H9 (cell line): Measurements from ENCODE around the gene CDH13. TPM values are rescaled to one million over a fixed set of nuclear protein-coding genes. Genes with fewer than 3 reads are reported as not detected.

Experiments used
- DNase-seq: peaks from one replicate; pipeline ENCODE4 v3.0.0-alpha.2; 2017
- H2AFZ ChIP-seq: one replicate; pipeline ENCODE4 v1.6.1; 2013; ENCODE audit warnings: mild to moderate bottlenecking, low read length, control low read depth, moderate library complexity
- H2AK5ac ChIP-seq: 2 replicates; pipeline ENCODE4 v1.6.1; 2013; ENCODE audit warnings: low read length, control low read depth, mixed read lengths; ENCODE audit not compliant: insufficient read length
- H2BK120ac ChIP-seq: one replicate; pipeline ENCODE4 v1.6.1; 2013; ENCODE audit warnings: low read depth, mild to moderate bottlenecking, low read length, control low read depth, inconsistent platforms; ENCODE audit not compliant: poor library complexity, severe bottlenecking
- H2BK12ac ChIP-seq: 2 replicates; pipeline ENCODE4 v1.6.1; 2013; ENCODE audit warnings: low read length, control low read depth, mixed read lengths, low read depth; ENCODE audit not compliant: insufficient read length
- H2BK15ac ChIP-seq: 2 replicates; pipeline ENCODE4 v1.6.1; 2013; ENCODE audit warnings: low read depth, low read length, control low read depth
- H2BK20ac ChIP-seq: one replicate; pipeline ENCODE4 v1.6.1; 2013; ENCODE audit warnings: low read depth, mild to moderate bottlenecking, low read length, control low read depth, inconsistent platforms; ENCODE audit not compliant: poor library complexity, severe bottlenecking
- H2BK5ac ChIP-seq: 2 replicates; pipeline ENCODE4 v1.6.1; 2013; ENCODE audit warnings: low read length, control low read depth, mixed read lengths; ENCODE audit not compliant: insufficient read length
- H3K14ac ChIP-seq: 2 replicates; pipeline ENCODE4 v1.6.1; 2013; ENCODE audit warnings: low read length, control low read depth; ENCODE audit not compliant: insufficient read depth
- H3K18ac ChIP-seq: 2 replicates; pipeline ENCODE4 v1.6.1; 2013; ENCODE audit warnings: low read depth, mild to moderate bottlenecking, mixed read lengths, low read length, control low read depth; ENCODE audit not compliant: insufficient read length
- H3K23ac ChIP-seq: 2 replicates; pipeline ENCODE4 v1.6.1; 2013; ENCODE audit warnings: low read length, control low read depth, mixed read lengths, low read depth; ENCODE audit not compliant: insufficient read length
- H3K23me2 ChIP-seq: 2 replicates; pipeline ENCODE4 v1.6.1; 2013; ENCODE audit warnings: low read depth, mild to moderate bottlenecking, mixed read lengths, low read length, control low read depth; ENCODE audit not compliant: insufficient read length, poor library complexity, severe bottlenecking
- H3K27ac ChIP-seq: 2 replicates; pipeline ENCODE4 v1.5.1; 2013; ENCODE audit warnings: low read length, control low read depth, mixed read lengths, low read depth; ENCODE audit not compliant: insufficient read length
- H3K27me3 ChIP-seq: 2 replicates; pipeline ENCODE4 v1.6.1; 2013; ENCODE audit warnings: low read length, control low read depth, inconsistent platforms; ENCODE audit not compliant: insufficient read depth
- H3K4ac ChIP-seq: 2 replicates; pipeline ENCODE4 v1.6.1; 2013; ENCODE audit warnings: low read depth, mild to moderate bottlenecking, control low read depth, inconsistent platforms, low read length, moderate library complexity
- H3K4me1 ChIP-seq: 2 replicates; pipeline ENCODE4 v1.6.1; 2013; ENCODE audit warnings: low read length, control low read depth, inconsistent platforms; ENCODE audit not compliant: insufficient read depth
- H3K4me2 ChIP-seq: 2 replicates; pipeline ENCODE4 v1.6.1; 2013; ENCODE audit warnings: low read length, control low read depth, mixed read lengths; ENCODE audit not compliant: insufficient read length, insufficient read depth
- H3K56ac ChIP-seq: 2 replicates; pipeline ENCODE4 v1.6.1; 2013; ENCODE audit warnings: low read depth, mild to moderate bottlenecking, mixed read lengths, low read length, control low read depth; ENCODE audit not compliant: insufficient read length
- H3K79me1 ChIP-seq: 2 replicates; pipeline ENCODE4 v1.6.1; 2013; ENCODE audit warnings: low read depth, mild to moderate bottlenecking, moderate library complexity, low read length, control low read depth, inconsistent platforms; ENCODE audit not compliant: insufficient read depth, poor library complexity, severe bottlenecking
- H3K79me2 ChIP-seq: 2 replicates; pipeline ENCODE4 v1.6.1; 2013; ENCODE audit warnings: low read length, control low read depth, inconsistent platforms; ENCODE audit not compliant: insufficient read depth
- H3K9ac ChIP-seq: 2 replicates; pipeline ENCODE4 v1.6.1; 2013; ENCODE audit warnings: low read length, control low read depth, mixed read lengths; ENCODE audit not compliant: insufficient read length; ENCODE audit errors: extremely low read depth
- H3K9me3 ChIP-seq: one replicate; pipeline ENCODE4 v1.6.1; 2013; ENCODE audit warnings: low read depth, low read length, inconsistent platforms; ENCODE audit not compliant: control insufficient read depth
- H3T11ph ChIP-seq: one replicate; pipeline ENCODE4 v1.6.1; 2013; ENCODE audit warnings: mild to moderate bottlenecking, low read length, control low read depth, inconsistent platforms
- H4K20me1 ChIP-seq: one replicate; pipeline ENCODE4 v1.6.1; 2013; ENCODE audit not compliant: control insufficient read depth, insufficient read length, insufficient read depth
- H4K5ac ChIP-seq: 2 replicates; pipeline ENCODE4 v1.6.1; 2013; ENCODE audit warnings: low read depth, mild to moderate bottlenecking, mixed read lengths, low read length, control low read depth; ENCODE audit not compliant: insufficient read length
- H4K8ac ChIP-seq: replicated peaks from 2 replicates; pipeline ENCODE4 v1.6.1; 2013; ENCODE audit warnings: low read length, control low read depth, mixed read lengths, low read depth; ENCODE audit not compliant: insufficient read length
- H4K91ac ChIP-seq: 2 replicates; pipeline ENCODE4 v1.6.1; 2013; ENCODE audit warnings: low read depth, mild to moderate bottlenecking, moderate library complexity, mixed read lengths, low read length, control low read depth; ENCODE audit not compliant: insufficient read length
- H3K27ac Mint-ChIP-seq, 3 experiments: 2 replicates in 2 of 3; 3 replicates in 1 of 3; pipeline ENCODE4 v1.8.0; 2020 to 2021; ENCODE audit warnings: mixed read lengths in 3 of 3, mild to moderate bottlenecking in 1 of 3, moderate library complexity in 1 of 3
- H3K27me3 Mint-ChIP-seq: 2 replicates; pipeline ENCODE4 v1.8.0; 2021; ENCODE audit warnings: low read depth, mild to moderate bottlenecking, moderate library complexity, mixed read lengths
- H3K36me3 Mint-ChIP-seq, 3 experiments: 2 replicates in 2 of 3; 3 replicates in 1 of 3; pipeline ENCODE4 v1.8.0; 2020 to 2021; ENCODE audit warnings: low read depth in 3 of 3, mixed read lengths in 3 of 3; ENCODE audit not compliant: insufficient read depth in 1 of 3
- H3K4me1 Mint-ChIP-seq, 2 experiments: 2 replicates each; pipeline ENCODE4 v1.8.0; 2020; ENCODE audit warnings: mixed read lengths in 2 of 2
- H3K4me3 Mint-ChIP-seq, 2 experiments: 2 replicates in 1 of 2; 3 replicates in 1 of 2; pipeline ENCODE4 v1.8.0; 2020 to 2021; ENCODE audit warnings: mild to moderate bottlenecking in 2 of 2, mixed read lengths in 2 of 2, moderate library complexity in 1 of 2
- H3K9me3 Mint-ChIP-seq, 2 experiments: 2 replicates in 1 of 2; 3 replicates in 1 of 2; pipeline ENCODE4 v1.8.0; 2020; ENCODE audit warnings: mild to moderate bottlenecking in 2 of 2, mixed read lengths in 2 of 2, moderate library complexity in 1 of 2
- CTCF ChIP-seq: fragments of 200-600 bp; sonication (generic); conservative IDR thresholded peaks from 3 replicates; pipeline ENCODE4 v1.8.0; 2021; ENCODE audit warnings: antibody characterized with exemption, mild to moderate bottlenecking
- WGBS: extraction: QIAGEN DNeasy Blood & Tissue Kit; methylation state at CpG from one replicate; pipeline ENCODE4 v1.1.7; 2013; ENCODE audit warnings: missing lambda C conversion rate, low lambda C conversion rate, mixed read lengths; ENCODE audit not compliant: insufficient read length; ENCODE audit errors: extremely low coverage; 5-methylcytosine and 5-hydroxymethylcytosine counted together
- total RNA-seq: library from RNA; stranded (reverse); gene quantifications from 2 replicates; pipeline ENCODE4 v1.2.1, GENCODE V29; 2021

The CDH13 gene
- total RNA-seq, 1 experiment from 2014 or later: 1.5 TPM

GRCh38 chr16:82639263-82639662, 12.5 kb downstream of the CDH13 start:
- no peak overlapping the region for H4K91ac ChIP-seq
- no peaks in the 10 kb centered on the region for H3K23me2 ChIP-seq
- H2BK5ac ChIP-seq: no peak overlapping the region
- H4K5ac ChIP-seq: no peak overlapping the region
- no peak overlapping the region for H3K18ac ChIP-seq
- Mint-ChIP-seq H3K9me3 (no peaks in the 10 kb centered on the region), H3K36me3 (no peaks in the 10 kb centered on the region), H3K27me3 (no peaks in the 10 kb centered on the region; the same call in 1 of the 2 replicates), H3K4me3 (no peak overlapping the region), H3K27ac (no peak overlapping the region; a peak in 1 of 7 replicates), H3K4me1 (peaks cover 31 to 32% of the 10 kb centered on the region in 2 experiments)
- no peak overlapping the region for H3K4ac ChIP-seq
- no peak overlapping the region for H3T11ph ChIP-seq
- no peaks in the 10 kb centered on the region for H3K79me1 ChIP-seq
- peaks cover 4% of the 10 kb centered on the region; the same call in 1 of the 2 replicates for H3K4me1 ChIP-seq
- no peak overlapping the region for H2AK5ac ChIP-seq
- H2AFZ ChIP-seq: no peak overlapping the region
- no peaks in the 10 kb centered on the region for H3K27me3 ChIP-seq
- no peak for TF ChIP-seq CTCF
- H3K27ac ChIP-seq: no peak overlapping the region
- no peak overlapping the region for H3K14ac ChIP-seq
- no CpG with 5 or more reads among the region's 3 CpGs for WGBS
- H3K4me2 ChIP-seq: no peak overlapping the region
- no peaks in the 10 kb centered on the region for H4K20me1 ChIP-seq
- H3K79me2 ChIP-seq: no peaks in the 10 kb centered on the region
- H3K9me3 ChIP-seq: no peaks in the 10 kb centered on the region
- H2BK12ac ChIP-seq: no peak overlapping the region
- no peak overlapping the region for H2BK15ac ChIP-seq
- H4K8ac ChIP-seq: no peak overlapping the region
- no peak overlapping the region for H2BK120ac ChIP-seq
- DNase-seq: no peak
- H3K56ac ChIP-seq: no peak overlapping the region
- no peak overlapping the region for H2BK20ac ChIP-seq
- H3K9ac ChIP-seq: no peak overlapping the region
- no peak overlapping the region for H3K23ac ChIP-seq
